ENCODE data around the gene RNF111.
"Not testable (repeated sequence)": the region's sequence is repeated elsewhere in the genome, so short reads cannot be mapped to it uniquely, and the experiment has no call there.

RNF111 gene

DNA sequence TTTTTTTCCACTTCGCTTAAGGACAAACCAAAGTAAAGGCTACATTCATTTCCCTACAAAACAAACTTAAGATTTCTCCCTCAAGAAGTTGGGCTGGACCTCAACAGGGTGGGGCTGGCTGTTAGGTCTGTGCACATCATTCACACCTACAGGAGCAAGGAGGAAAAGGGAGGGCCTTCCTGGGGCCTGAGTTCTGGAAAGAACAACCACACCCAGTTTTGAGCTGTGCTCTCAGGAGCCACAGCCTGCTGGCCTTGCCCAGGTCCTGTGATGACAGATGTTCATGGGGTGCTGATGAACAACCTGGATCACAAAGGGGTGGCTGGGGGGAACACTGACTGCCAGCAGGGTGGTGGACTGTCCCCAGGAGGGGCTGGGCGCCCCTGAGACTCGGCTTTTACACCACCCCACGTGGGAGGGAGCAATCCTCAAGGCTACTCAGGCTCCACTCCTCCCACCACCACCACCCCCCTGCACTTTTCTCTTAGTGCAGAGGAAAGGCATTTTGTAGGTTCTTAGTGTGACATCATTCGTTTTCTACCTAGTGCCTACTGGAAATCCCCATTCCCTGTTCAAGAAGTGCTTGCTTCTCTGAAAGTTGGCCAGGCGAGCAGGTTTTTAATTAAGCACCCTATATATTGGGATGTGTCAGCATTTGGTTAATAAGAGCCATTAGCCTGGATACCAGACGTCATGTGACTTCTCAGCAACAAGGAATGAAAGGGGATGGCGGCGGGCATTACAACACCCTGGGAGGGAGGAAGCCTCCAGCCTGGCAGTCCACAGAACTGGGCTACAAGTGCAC lies 153.2 kb downstream of the RNF111 start:
- no peak for DNase-seq

DNA sequence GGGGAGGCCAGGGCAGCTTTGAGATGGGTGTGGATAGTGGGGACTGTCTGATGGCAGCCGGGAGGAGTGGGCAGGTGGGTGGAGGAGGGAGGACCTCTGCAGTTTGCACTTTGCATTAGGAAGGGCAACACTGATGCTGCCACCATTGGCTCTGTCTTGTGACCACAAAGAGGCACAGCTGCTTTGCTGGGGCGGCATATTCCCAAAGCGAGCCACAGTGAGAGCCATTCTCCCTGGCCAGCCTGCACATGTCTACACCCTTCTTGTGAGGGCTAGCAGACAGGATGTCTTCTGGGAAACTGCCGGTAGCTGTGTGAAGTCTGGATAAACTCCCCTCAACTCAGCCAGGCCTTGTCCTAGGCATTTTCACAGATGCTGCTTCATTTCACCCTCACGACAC lies 155.8 kb downstream of the RNF111 start:
- no peak for DNase-seq

DNA sequence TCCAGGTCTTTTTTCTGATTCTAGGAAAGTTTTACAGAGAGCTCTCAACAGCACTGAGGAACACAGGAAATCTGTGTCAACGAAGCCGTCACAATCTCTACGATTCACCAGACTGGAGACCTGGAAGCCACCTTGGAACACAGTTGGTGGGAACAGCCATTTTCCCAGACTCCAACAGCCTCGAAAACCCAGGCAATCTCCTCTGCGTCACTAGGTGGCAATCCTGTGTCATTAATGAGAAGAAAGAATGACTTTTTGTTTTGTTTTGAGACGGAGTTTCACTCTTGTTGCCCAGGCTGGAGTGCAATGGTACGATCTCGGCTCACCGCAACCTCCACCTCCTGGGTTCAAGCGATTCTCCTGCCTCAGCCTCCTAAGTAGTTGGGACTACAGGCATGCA lies 157.1 kb downstream of the RNF111 start:
- not testable (repeated sequence) for DNase-seq

All from effector CD4-positive, alpha-beta T cell (primary cell).